CD4-positive, CD25-positive, alpha-beta regulatory T cell (primary cell): ENCODE results near the gene HECTD2. TPM values are rescaled to one million over a fixed set of nuclear protein-coding genes. Genes with fewer than 3 reads are reported as not detected.
"Not testable (repeated sequence)": the region's sequence is repeated elsewhere in the genome, so short reads cannot be mapped to it uniquely, and the experiment has no call there.

Source experiments
- ATAC-seq, 2 donors: fragments of 150-1000 bp; cut with Tn5 transposase; one replicate each; pipeline ENCODE4 v1.10.0; 2021; ENCODE audit warnings: low read depth in 2 of 2, moderate number of reproducible peaks in 2 of 2, moderate library complexity in 1 of 2
- DNase-seq, 3 donors: peaks; one replicate each; pipeline versions ENCODE4 v3.0.0 to v3.0.0-alpha.2; 2012 to 2022; ENCODE audit warnings: mixed read lengths in 1 of 3
- H3K27ac ChIP-seq: one replicate; pipeline ENCODE4 v1.7.0; 2013; ENCODE audit warnings: mild to moderate bottlenecking, low read length; ENCODE audit not compliant: insufficient read depth, poor library complexity, severe bottlenecking
- H3K27me3 ChIP-seq: one replicate; pipeline ENCODE4 v1.7.0; 2013; ENCODE audit warnings: low read length; ENCODE audit not compliant: control insufficient read depth, insufficient read depth
- H3K36me3 ChIP-seq: one replicate; pipeline ENCODE4 v1.7.0; 2013; ENCODE audit warnings: mild to moderate bottlenecking, low read length, moderate library complexity; ENCODE audit not compliant: control insufficient read depth, insufficient read depth
- H3K4me1 ChIP-seq: 2 replicates; pipeline ENCODE4 v1.7.0; 2013; ENCODE audit warnings: mild to moderate bottlenecking, low read length; ENCODE audit not compliant: insufficient read depth, control insufficient read depth, poor library complexity, severe bottlenecking
- H3K4me3 ChIP-seq: one replicate; pipeline ENCODE4 v1.7.0; 2013; ENCODE audit warnings: low read depth, mild to moderate bottlenecking, low read length, moderate library complexity
- H3K9me3 ChIP-seq, 2 experiments: 1 replicate in 1 of 2; 2 replicates in 1 of 2; pipeline ENCODE4 v1.7.0; 2013; ENCODE audit warnings: low read length in 2 of 2, mild to moderate bottlenecking in 1 of 2, moderate library complexity in 1 of 2; ENCODE audit not compliant: control insufficient read depth in 2 of 2
- H3K27ac Mint-ChIP-seq, 3 donors: one replicate each; pipeline ENCODE4 v1.8.0; 2020 to 2022; ENCODE audit warnings: mild to moderate bottlenecking in 3 of 3, mixed read lengths in 3 of 3, moderate library complexity in 2 of 3
- H3K27me3 Mint-ChIP-seq: one replicate; pipeline ENCODE4 v1.8.0; 2022; ENCODE audit warnings: mild to moderate bottlenecking, mixed read lengths
- H3K36me3 Mint-ChIP-seq: one replicate; pipeline ENCODE4 v1.8.0; 2020; ENCODE audit warnings: mixed read lengths
- H3K4me1 Mint-ChIP-seq, 4 donors: one replicate each; pipeline ENCODE4 v1.8.0; 2020 to 2022; ENCODE audit warnings: mixed read lengths in 4 of 4, mild to moderate bottlenecking in 1 of 4
- H3K4me3 Mint-ChIP-seq, 4 donors: one replicate each; pipeline ENCODE4 v1.8.0; 2020 to 2022; ENCODE audit warnings: mild to moderate bottlenecking in 4 of 4, mixed read lengths in 4 of 4, moderate library complexity in 3 of 4
- H3K9me3 Mint-ChIP-seq, 7 donors: one replicate each; pipeline ENCODE4 v1.8.0; 2020 to 2022; ENCODE audit warnings: mixed read lengths in 7 of 7, mild to moderate bottlenecking in 3 of 7, moderate library complexity in 2 of 7
- polyA plus RNA-seq, 4 donors: library from polyadenylated mRNA; unstranded; fragments of 300-500 nt; fragmentation: Illumina TruSeq; gene quantifications; one replicate each; pipeline ENCODE4 v1.2.3, GENCODE V29; 2021
- total RNA-seq: library from RNA; stranded (reverse); gene quantifications from one replicate; pipeline ENCODE4 v1.2.3, GENCODE V29; 2022

The HECTD2 gene
- total and polyA plus RNA-seq, 5 donors from 2014 or later, result 0.34 to 1.7 (median 0.73) TPM

DNA sequence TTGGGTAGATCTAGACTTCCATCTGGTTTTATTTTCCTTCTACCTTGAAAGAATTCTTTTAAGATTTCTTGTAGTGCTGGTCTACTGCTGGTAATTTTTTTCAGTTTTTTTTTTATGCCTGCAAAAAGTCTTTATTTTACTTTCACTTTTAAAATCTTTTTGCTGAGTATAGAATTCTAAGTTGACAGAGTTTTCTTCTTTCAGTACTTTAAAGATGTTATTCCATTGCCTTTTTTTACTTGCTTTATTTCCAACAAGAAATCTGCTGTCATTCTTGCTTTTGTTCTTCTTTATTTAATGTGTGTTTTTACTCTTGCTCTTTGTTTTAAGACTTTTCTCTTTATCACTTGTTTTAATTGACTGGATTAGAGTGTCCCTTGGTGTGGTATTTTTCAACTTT, 36.1 kb upstream of the HECTD2 start:
- Mint-ChIP-seq H3K9me3 (peaks cover 2 to 36% (median 14%) of the 10 kb centered on the region in 7 donors), H3K36me3 (no peaks in the 10 kb centered on the region), H3K27ac (no peak overlapping the region), H3K27me3 (peaks cover 8% of the 10 kb centered on the region), H3K4me3 (no peak overlapping the region), H3K4me1 (peaks cover 5 to 12% (median 7%) of the 10 kb centered on the region in 4 donors)
- no peaks in the 10 kb centered on the region for H3K4me1 ChIP-seq
- H3K9me3 ChIP-seq, result peaks cover 35 to 37% of the 10 kb centered on the region in 2 experiments
- ATAC-seq (no peak), DNase-seq (no peak)
- peaks cover 10% of the 10 kb centered on the region for H3K27me3 ChIP-seq
- no peak overlapping the region for H3K4me3 ChIP-seq
- no peak overlapping the region for H3K27ac ChIP-seq
- no peaks in the 10 kb centered on the region for H3K36me3 ChIP-seq

DNA sequence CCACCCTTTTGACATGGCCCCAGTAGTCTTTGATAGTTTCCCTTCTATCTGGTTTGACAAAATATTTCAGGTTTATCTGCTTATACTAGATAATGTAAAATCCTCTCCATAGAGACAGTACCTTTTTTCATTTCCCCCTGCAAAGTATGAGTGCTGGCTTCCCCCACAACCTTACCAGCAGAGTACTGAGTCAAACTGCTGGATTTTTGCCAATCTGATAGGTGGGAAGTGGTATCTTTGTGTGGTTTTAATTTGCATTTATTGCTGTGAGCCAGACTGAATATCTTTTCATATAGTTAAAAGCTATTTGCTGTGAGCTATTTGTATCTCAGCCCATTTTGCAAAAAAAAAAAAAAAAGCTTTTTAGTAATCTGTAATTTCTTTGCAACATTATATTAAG, 32.1 kb upstream of the HECTD2 start:
- Histone ChIP-seq H3K27me3 (peaks cover 9% of the 10 kb centered on the region), H3K36me3 (no peaks in the 10 kb centered on the region), H3K4me1 (no peaks in the 10 kb centered on the region), H3K4me3 (no peak overlapping the region), H3K27ac (no peak overlapping the region), H3K9me3 (peaks cover 33 to 37% of the 10 kb centered on the region in 2 experiments)
- DNase-seq, result peak in 2 of 3 donors; percentile 13 to 42
- Mint-ChIP-seq H3K4me3 (no peak overlapping the region), H3K27ac (no peak overlapping the region), H3K36me3 (no peaks in the 10 kb centered on the region), H3K4me1 (peaks cover 5 to 12% (median 7%) of the 10 kb centered on the region in 4 donors), H3K9me3 (peaks cover 2 to 32% (median 14%) of the 10 kb centered on the region in 7 donors), H3K27me3 (peaks cover 9% of the 10 kb centered on the region)
- ATAC-seq, result peak; percentile 69 to 71

DNA sequence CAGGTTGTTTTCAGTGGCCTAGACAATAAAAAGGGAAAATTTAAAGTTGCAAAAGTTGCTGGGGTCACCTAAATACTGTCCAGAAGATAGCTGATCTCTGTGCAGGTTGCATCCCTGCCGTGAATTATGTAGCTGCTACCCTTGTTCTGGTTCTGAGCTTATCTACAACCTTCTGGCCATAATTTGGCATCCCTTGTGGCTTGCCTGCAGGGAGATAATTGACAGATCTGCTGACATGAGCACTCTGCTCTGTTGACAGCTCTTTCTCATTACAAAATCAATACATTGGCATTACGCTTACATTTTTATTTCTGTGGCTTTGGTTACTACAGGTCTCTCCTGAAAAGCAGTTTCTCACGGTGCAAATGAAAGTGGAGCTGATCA, 29.3 kb upstream of the HECTD2 start:
- no peaks in the 10 kb centered on the region for H3K4me1 ChIP-seq
- no peak for DNase-seq
- H3K27me3 ChIP-seq, result peaks cover 10% of the 10 kb centered on the region
- no peak for ATAC-seq
- no peak overlapping the region for H3K27ac ChIP-seq
- Mint-ChIP-seq H3K4me1 (peaks cover 5 to 12% (median 7%) of the 10 kb centered on the region in 4 donors), H3K27ac (no peak overlapping the region), H3K9me3 (peaks cover 1 to 14% (median 9%) of the 10 kb centered on the region in 7 donors), H3K36me3 (no peaks in the 10 kb centered on the region), H3K4me3 (no peak overlapping the region), H3K27me3 (peaks cover 15% of the 10 kb centered on the region)
- no peak overlapping the region for H3K4me3 ChIP-seq
- H3K9me3 ChIP-seq, result peaks cover 10 to 16% of the 10 kb centered on the region in 2 experiments
- H3K36me3 ChIP-seq, result no peaks in the 10 kb centered on the region

DNA sequence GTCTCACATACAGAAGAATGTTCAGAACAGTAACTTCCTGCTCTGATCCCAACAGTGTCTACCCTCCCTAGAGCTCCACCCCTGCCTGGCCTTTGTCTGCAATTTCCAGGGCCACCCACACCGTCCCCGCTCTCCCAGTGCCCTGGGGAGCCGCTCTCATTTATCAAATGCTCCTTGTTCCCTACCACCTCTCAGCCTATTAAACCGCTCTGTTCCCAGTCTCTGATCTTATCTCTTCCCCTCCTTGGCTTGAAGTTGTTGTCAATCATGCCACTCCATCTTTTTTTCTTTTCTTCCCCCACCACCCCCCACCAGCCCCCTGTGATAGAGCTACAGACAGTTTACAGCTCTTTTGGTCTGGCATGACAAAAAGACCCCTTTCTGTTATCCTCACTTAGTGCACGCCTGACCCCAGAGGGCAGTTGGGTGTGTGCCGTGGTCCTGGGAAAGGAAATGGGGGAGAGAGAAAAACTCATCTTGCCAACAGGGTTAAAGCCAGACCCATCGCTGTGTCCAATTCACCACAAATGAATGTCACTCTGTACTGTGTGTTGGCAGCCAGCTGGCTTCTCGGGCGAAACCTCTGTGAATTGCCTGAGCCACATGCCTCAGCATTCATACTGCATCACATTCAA, 28.8 kb upstream of the HECTD2 start:
- Histone ChIP-seq H3K27me3 (peaks cover 7% of the 10 kb centered on the region), H3K27ac (no peak overlapping the region), H3K4me3 (no peak overlapping the region), H3K9me3 (peaks cover 10 to 11% of the 10 kb centered on the region in 2 experiments), H3K4me1 (no peaks in the 10 kb centered on the region), H3K36me3 (no peaks in the 10 kb centered on the region)
- Mint-ChIP-seq H3K9me3 (peaks cover 0 to 14% (median 6%) of the 10 kb centered on the region in 7 donors), H3K27me3 (peaks cover 16% of the 10 kb centered on the region), H3K4me3 (no peak overlapping the region), H3K36me3 (no peaks in the 10 kb centered on the region), H3K4me1 (peaks cover 5 to 12% (median 7%) of the 10 kb centered on the region in 4 donors), H3K27ac (peak overlapping the region in 1 of 3 donors; percentile 66)
- ATAC-seq (no peak), DNase-seq (no peak)

DNA sequence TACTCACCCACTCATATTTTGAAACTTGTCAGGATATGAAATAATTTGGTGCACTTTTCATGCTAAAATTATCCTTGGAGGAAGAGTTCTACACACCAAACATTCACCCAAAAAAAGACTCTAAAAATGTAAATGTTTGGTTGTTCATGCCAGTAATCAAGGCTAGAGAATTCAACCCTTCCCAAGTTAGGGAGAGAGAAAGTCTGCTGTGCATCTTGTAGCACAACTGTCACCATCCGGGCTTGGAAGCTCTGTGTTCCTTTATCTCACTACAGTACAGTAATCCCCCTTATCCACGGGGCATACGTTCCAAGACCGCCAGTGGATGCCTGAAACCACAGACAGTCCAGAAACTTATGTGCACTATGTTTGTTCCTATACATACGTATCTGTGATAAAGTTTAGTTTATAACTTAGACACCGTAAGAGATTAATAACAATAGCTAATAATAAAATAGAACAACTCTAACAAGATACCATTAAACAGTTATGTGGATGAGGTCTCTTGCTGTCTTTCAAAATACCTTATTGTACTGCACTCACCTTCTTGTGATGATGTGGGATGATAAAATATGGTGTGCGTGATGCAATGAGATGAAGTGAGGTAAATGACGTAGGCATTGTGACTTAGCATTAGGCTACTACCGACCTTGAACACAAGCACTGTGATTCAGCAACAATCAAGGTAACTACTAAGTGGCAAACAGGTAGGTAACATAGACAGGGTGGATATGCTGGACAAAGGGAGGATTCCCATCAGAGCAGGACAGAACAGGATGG, 24.6 kb upstream of the HECTD2 start:
- Histone ChIP-seq H3K27ac (no peak overlapping the region), H3K9me3 (no peaks in the 10 kb centered on the region), H3K27me3 (peaks cover 13% of the 10 kb centered on the region), H3K4me1 (peaks cover 4% of the 10 kb centered on the region), H3K4me3 (no peak overlapping the region), H3K36me3 (no peaks in the 10 kb centered on the region)
- DNase-seq (no peak), ATAC-seq (no peak)
- Mint-ChIP-seq H3K36me3 (no peaks in the 10 kb centered on the region), H3K27me3 (peaks cover 34% of the 10 kb centered on the region), H3K9me3 (peaks cover 0 to 6% (median 0%) of the 10 kb centered on the region in 7 donors), H3K4me3 (no peak overlapping the region), H3K27ac (no peak overlapping the region), H3K4me1 (peaks cover 4 to 5% (median 5%) of the 10 kb centered on the region in 4 donors)

DNA sequence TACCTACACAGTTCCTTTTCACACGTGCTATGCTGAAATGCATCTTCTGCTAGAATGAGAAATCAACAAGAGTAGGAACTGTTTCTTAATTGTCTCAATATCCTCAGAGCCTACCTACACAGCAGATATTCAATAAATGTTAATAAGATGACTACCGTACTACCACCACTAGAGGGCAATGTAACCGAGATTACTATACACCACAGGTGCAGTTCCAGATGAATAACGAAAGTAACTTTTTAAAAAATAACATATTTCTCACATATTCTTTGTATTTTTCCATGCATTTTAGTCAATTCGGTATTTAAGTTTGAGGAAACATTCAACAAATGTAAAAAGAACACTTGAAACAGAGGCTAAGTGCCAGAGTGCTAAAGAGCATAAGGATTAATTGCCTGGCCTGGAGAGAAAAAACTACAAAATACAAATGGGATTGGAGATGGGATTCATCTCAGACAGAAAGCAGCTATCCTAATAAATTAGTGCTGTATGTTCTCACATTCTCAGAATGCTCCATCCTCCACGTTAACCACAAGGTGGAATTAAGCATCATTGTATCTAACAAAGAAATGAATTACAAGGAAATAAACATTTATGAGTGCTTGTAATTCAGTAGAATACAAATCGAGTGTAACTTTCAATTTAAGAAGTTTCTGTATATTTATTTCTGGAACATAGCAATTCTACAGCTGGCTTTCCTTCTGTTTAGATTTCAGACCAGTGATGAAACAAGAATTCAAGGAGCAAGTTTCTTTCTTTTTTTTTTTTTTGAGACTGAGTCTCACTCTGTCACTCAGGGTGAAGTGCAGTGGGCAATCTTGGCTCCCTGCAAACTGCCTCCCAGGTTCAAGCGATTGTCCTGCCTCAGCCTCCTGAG, 20.3 kb upstream of the HECTD2 start:
- H3K27ac Mint-ChIP-seq, result peak overlapping the region in 1 of 3 donors; percentile 13
- no peaks in the 10 kb centered on the region for H3K36me3 Mint-ChIP-seq
- peak; percentile 13 to 82 (median 75) for DNase-seq
- no peaks in the 10 kb centered on the region for H3K9me3 ChIP-seq
- peaks cover 0 to 1% (median 0%) of the 10 kb centered on the region in 7 donors for H3K9me3 Mint-ChIP-seq
- peaks cover 4 to 7% (median 5%) of the 10 kb centered on the region in 4 donors for H3K4me1 Mint-ChIP-seq
- peaks cover 4% of the 10 kb centered on the region for H3K4me1 ChIP-seq
- no peak overlapping the region for H3K27ac ChIP-seq
- no peak overlapping the region for H3K4me3 Mint-ChIP-seq
- H3K27me3 Mint-ChIP-seq, result peaks cover 34% of the 10 kb centered on the region
- peaks cover 13% of the 10 kb centered on the region for H3K27me3 ChIP-seq
- ATAC-seq, result peak; percentile 95 to 97
- peak overlapping the region; percentile 64 for H3K4me3 ChIP-seq
- no peaks in the 10 kb centered on the region for H3K36me3 ChIP-seq

DNA sequence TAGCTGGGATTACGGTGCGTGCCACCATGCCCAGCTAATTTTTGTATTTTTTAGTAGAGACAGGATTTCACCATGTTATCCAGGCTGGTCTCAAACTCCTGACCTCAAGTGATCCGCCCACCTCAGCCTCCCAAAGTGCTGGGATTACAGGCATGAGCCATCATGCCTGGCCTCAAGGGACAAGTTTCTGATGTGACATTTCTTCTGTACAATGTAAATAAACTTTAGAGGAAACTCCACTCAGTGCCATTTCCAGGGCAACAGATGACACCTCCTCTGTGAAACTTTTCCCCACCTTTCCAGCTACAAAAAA, 19.7 kb upstream of the HECTD2 start:
- peaks cover 28% of the 10 kb centered on the region for H3K27me3 Mint-ChIP-seq
- not testable (repeated sequence) for ATAC-seq, H3K36me3 ChIP-seq, H3K9me3 Mint-ChIP-seq, H3K9me3 ChIP-seq, DNase-seq, H3K27ac Mint-ChIP-seq, H3K36me3 Mint-ChIP-seq, H3K4me1 ChIP-seq, H3K4me3 Mint-ChIP-seq, H3K4me3 ChIP-seq, H3K4me1 Mint-ChIP-seq, H3K27ac ChIP-seq
- peaks cover 13% of the 10 kb centered on the region for H3K27me3 ChIP-seq
